ENCODE measurements around the gene DPEP3.
"Not testable (repeated sequence)": the region's sequence is repeated elsewhere in the genome, so short reads cannot be mapped to it uniquely, and the experiment has no call there.

DPEP3 gene

DNA sequence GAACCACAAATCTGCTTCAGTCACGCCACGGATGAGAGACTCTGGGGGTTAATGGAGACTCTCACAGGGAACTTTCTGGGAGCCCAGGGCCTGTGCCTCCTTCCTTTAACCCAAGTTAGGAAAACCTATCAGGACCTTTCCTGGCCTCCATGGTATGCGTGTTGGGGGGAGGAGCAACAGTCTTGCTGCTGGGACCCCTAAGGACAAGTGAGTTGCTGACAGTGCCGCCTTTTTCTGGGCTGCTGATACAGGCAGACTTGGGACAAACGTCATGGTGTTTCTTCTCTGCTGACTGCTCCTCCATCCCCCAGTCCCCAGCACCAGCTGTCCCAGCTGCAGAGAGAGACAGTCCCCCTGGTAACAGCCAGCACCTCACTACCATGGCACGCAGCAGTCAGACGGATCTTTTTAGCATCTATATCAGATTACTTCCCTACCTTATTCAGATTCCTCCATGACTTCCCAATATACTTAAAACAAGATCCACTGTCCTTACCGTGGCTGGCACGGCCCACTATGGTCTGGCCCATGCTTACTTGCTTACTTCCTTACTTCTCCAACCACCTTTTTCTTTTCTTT is 28.9 kb upstream of the DPEP3 start:
- no peak for DNase-seq
- Histone ChIP-seq H3K36me3 (ENCODE audit: control insufficient read depth, insufficient read depth, low read length) (no peaks in the 10 kb centered on the region), H3K4me1 (ENCODE audit: control insufficient read depth, insufficient read depth, low read length, poor library complexity, severe bottlenecking) (peaks cover 18% of the 10 kb centered on the region), H3K4me3 (ENCODE audit: insufficient read depth, low read depth, low read length, poor library complexity, severe bottlenecking) (no peak overlapping the region), H3K9me3 (ENCODE audit: control insufficient read depth, low read length) (no peaks in the 10 kb centered on the region), H3K27me3 (replicated peaks; ENCODE audit: control insufficient read depth, insufficient read depth, low read length, poor library complexity, severe bottlenecking) (no peaks in the 10 kb centered on the region), H3K27ac (ENCODE audit: insufficient read depth, low read length, poor library complexity, severe bottlenecking) (no peak overlapping the region)

DNA sequence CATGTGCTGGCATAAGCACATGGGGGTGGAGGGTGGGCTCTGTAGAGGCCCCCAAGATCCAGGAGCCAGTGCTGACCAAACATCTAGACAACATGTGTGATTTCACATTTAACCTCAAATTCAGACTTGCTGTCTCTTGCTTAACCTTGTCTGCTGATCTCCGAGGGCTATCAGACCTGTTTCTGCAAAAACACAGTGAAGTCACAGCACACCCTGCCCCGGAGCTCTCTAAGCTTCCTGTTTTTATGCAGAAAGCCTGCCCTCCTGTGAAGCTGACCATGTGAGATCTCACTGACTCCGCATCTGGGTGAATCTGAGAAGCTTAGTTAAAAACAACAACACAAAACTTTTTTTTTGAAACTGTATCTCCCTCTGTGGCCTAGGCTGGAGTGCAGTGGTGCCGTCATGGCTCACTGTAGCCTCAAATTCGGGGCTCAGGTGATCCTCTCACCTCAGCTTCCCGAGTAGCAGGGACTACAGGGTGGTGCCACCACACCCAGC is 25.5 kb upstream of the DPEP3 start:
- no peak for DNase-seq

DNA sequence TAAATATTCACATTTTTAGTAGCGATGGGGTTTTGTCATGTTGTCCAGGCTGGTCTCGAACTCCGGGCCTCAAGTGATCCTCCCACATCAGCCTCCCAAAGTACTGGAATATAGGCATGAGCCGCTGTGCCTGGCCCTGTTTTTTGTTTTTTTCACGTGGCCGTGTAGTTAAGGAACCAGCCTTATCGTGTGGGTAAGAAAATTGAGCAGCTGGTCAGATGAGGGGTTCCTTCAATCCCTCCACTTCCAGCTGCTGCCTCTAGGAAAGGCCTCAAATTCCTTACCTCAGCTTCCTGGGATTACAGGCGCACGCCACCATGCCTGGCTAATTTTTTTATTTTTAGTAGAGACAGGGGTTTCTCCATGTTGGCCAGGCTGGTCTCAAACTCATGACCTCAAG is 24.9 kb upstream of the DPEP3 start:
- H3K4me3 ChIP-seq (ENCODE audit: insufficient read depth, low read depth, low read length, poor library complexity, severe bottlenecking): no peak overlapping the region
- H3K4me1 ChIP-seq (ENCODE audit: control insufficient read depth, insufficient read depth, low read length, poor library complexity, severe bottlenecking): peaks cover 34% of the 10 kb centered on the region
- DNase-seq: no peak
- H3K27me3 ChIP-seq (replicated peaks; ENCODE audit: control insufficient read depth, insufficient read depth, low read length, poor library complexity, severe bottlenecking): no peaks in the 10 kb centered on the region
- no peaks in the 10 kb centered on the region for H3K9me3 ChIP-seq (ENCODE audit: control insufficient read depth, low read length)
- H3K36me3 ChIP-seq (ENCODE audit: control insufficient read depth, insufficient read depth, low read length): no peaks in the 10 kb centered on the region
- H3K27ac ChIP-seq (ENCODE audit: insufficient read depth, low read length, poor library complexity, severe bottlenecking): peak overlapping the region; percentile 58

More for the DNA sequence above, 25.5 kb upstream of the DPEP3 start:
- Histone ChIP-seq H3K27me3 (replicated peaks; ENCODE audit: control insufficient read depth, insufficient read depth, low read length, poor library complexity, severe bottlenecking) (no peaks in the 10 kb centered on the region), H3K9me3 (ENCODE audit: control insufficient read depth, low read length) (no peaks in the 10 kb centered on the region), H3K4me1 (ENCODE audit: control insufficient read depth, insufficient read depth, low read length, poor library complexity, severe bottlenecking) (peaks cover 28% of the 10 kb centered on the region), H3K36me3 (ENCODE audit: control insufficient read depth, insufficient read depth, low read length) (no peaks in the 10 kb centered on the region), H3K27ac (ENCODE audit: insufficient read depth, low read length, poor library complexity, severe bottlenecking) (peak overlapping the region; percentile 58), H3K4me3 (ENCODE audit: insufficient read depth, low read depth, low read length, poor library complexity, severe bottlenecking) (no peak overlapping the region)

DNA sequence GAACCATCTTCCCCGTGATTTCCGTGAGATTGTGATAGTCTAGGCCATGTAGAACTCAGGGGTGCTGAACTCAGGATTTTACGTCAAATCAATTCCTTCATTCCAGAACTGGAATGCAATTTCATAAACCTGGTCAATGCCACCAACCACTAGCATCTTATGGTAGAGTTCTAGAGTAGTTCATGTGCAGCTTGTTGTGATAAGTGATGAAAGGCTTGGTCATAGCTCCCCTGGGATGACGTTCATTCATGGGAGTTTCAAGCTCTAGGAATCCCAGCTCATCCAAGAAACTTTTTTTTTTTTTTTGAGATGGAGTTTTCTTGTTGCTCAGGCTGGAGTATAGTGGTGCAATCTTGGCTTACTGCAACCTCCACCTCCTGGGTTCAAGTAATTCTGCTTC is 22.7 kb upstream of the DPEP3 start:
- Histone ChIP-seq H3K27ac (ENCODE audit: insufficient read depth, low read length, poor library complexity, severe bottlenecking) (no peak overlapping the region), H3K4me3 (ENCODE audit: insufficient read depth, low read depth, low read length, poor library complexity, severe bottlenecking) (no peak overlapping the region), H3K4me1 (ENCODE audit: control insufficient read depth, insufficient read depth, low read length, poor library complexity, severe bottlenecking) (peaks cover 46% of the 10 kb centered on the region), H3K9me3 (ENCODE audit: control insufficient read depth, low read length) (no peaks in the 10 kb centered on the region), H3K27me3 (replicated peaks; ENCODE audit: control insufficient read depth, insufficient read depth, low read length, poor library complexity, severe bottlenecking) (no peaks in the 10 kb centered on the region), H3K36me3 (ENCODE audit: control insufficient read depth, insufficient read depth, low read length) (no peaks in the 10 kb centered on the region)
- DNase-seq: no peak

DNA sequence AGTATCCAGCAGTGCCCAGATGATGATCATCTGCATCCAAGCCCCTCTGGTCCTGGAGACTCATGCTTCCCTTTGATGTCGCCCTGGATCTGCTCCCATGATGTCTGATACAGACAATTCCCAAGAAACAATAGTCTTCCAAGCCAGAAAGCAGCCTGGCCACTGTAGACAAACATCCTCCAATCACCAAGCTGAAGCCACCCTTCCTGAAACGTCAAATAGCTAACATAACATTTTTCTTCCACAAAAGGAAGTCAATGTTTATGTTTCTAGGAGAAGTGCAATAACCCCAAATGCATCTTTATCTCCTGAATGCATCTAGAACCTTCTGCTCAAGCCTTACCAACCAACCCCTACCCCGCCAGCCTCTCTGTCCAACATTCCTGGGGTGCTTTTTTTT is 20.2 kb upstream of the DPEP3 start:
- no peak for DNase-seq
- H3K27ac ChIP-seq (ENCODE audit: insufficient read depth, low read length, poor library complexity, severe bottlenecking): peak overlapping the region; percentile 49
- H3K9me3 ChIP-seq (ENCODE audit: control insufficient read depth, low read length): no peaks in the 10 kb centered on the region
- no peaks in the 10 kb centered on the region for H3K27me3 ChIP-seq (replicated peaks; ENCODE audit: control insufficient read depth, insufficient read depth, low read length, poor library complexity, severe bottlenecking)
- no peaks in the 10 kb centered on the region for H3K36me3 ChIP-seq (ENCODE audit: control insufficient read depth, insufficient read depth, low read length)
- peaks cover 42% of the 10 kb centered on the region for H3K4me1 ChIP-seq (ENCODE audit: control insufficient read depth, insufficient read depth, low read length, poor library complexity, severe bottlenecking)
- peak overlapping the region; percentile 33 for H3K4me3 ChIP-seq (ENCODE audit: insufficient read depth, low read depth, low read length, poor library complexity, severe bottlenecking)

DNA sequence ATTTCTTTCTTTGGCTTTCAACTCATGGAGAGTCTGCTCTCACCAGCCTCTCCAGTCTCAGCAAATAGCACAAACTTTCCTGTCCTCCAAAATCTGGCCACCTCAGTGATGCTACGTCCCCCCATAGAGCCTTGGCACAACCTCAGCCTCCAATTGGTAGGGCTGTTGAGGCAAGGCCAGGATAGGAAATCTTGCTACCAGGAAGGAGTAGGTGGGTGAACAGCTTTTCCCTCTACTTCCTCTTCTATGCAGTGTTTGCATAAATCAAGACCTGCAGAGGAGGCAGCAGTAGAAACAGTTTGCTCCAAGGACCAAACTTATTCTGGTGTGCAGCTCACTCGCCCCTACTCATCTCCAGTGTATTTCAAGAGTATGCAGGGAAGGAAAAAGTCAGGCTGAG is 19.7 kb upstream of the DPEP3 start:
- Histone ChIP-seq H3K4me3 (ENCODE audit: insufficient read depth, low read depth, low read length, poor library complexity, severe bottlenecking) (peak overlapping the region; percentile 33), H3K9me3 (ENCODE audit: control insufficient read depth, low read length) (no peaks in the 10 kb centered on the region)

DNA sequence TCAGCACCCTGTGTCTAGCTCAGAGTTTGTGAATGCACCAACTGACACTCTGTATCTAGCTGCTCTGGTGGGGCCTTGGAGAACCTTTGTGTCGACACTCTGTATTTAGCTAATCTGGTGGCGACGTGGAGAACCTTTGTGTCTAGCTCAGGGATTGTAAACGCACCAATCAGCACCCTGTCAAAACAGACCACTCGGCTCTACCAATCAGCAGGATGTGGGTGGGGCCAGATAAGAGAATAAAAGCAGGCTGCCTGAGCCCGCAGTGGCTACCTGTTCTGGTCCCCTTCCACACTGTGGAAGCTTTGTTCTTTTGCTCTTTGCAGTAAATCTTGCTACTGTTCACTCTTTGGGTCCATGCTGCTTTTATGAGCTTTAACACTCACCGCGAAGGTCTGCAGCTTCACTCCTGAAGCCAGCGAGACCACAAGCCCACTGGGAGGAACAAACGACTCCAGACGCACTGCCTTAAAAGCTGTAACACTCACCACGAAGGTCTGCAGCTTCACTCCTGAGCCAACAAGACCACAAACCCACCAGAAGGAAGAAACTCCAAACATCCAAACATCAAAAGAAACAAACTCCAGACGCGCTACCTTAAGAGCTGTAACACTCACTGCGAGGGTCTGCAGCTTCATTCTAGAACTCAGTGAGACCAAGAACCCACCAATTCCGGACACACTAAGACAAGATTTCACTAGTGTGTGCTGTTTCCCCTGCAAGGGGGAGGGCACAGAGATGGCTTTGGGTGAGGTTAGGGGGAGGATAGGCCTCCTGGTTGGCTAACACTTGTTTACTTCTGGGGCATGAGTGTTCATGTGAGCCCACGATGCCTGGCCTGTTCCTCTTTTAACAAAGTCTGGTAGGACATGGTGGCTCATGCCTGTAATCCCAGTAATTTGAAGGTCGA is 18.7 kb upstream of the DPEP3 start, which contains the start of gene DPEP2:
Gene DPEP2 (minus strand): TSS at position 706 of the 910 bp plus-strand sequence. CDS start 6,272 bp downstream, outside the sequence.
- peak within 1 kb of the TSS; percentile 49 for H3K27ac ChIP-seq (ENCODE audit: insufficient read depth, low read length, poor library complexity, severe bottlenecking)
- not testable (repeated sequence) for H3K36me3 ChIP-seq (ENCODE audit: control insufficient read depth, insufficient read depth, low read length); DNase-seq; H3K9me3 ChIP-seq (ENCODE audit: control insufficient read depth, low read length); H3K27me3 ChIP-seq (replicated peaks; ENCODE audit: control insufficient read depth, insufficient read depth, low read length, poor library complexity, severe bottlenecking)
- H3K4me1 ChIP-seq (ENCODE audit: control insufficient read depth, insufficient read depth, low read length, poor library complexity, severe bottlenecking): peaks cover 36% of the 10 kb centered on the region
- H3K4me3 ChIP-seq (ENCODE audit: insufficient read depth, low read depth, low read length, poor library complexity, severe bottlenecking): peak within 1 kb of the TSS; percentile 33

More for the DNA sequence above, 19.7 kb upstream of the DPEP3 start:
- H3K27me3 ChIP-seq (replicated peaks; ENCODE audit: control insufficient read depth, insufficient read depth, low read length, poor library complexity, severe bottlenecking): no peaks in the 10 kb centered on the region
- H3K36me3 ChIP-seq (ENCODE audit: control insufficient read depth, insufficient read depth, low read length): no peaks in the 10 kb centered on the region
- no peak for DNase-seq
- H3K4me1 ChIP-seq (ENCODE audit: control insufficient read depth, insufficient read depth, low read length, poor library complexity, severe bottlenecking): peaks cover 41% of the 10 kb centered on the region
- H3K27ac ChIP-seq (ENCODE audit: insufficient read depth, low read length, poor library complexity, severe bottlenecking): peak overlapping the region; percentile 49

DNA sequence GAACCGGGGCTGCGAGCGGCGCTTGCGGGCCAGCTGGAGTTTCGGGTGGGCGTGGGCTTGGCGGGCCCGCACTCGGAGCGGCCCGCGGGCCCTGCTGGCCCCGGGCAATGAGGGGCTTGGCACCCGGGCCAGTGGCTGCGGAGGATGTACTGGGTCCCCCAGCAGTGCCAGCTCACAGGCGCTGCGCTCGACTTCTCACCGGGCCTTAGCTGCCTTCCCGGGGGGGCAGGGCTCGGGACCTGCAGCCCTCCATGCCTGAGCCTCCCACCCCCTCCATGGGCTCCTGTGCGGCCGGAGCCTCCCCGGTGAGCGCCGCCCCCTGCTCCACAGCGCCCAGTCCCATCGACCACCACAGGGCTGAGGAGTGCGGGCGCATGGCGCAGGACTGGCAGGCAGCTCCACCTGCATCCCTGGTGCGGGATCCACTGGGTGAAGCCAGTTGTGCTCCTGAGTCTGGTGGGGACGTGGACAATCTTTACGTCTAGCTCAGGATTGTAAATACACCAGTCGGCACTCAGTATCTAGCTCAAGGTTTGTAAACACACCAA is 18.0 kb upstream of the DPEP3 start:
- H3K27ac ChIP-seq (ENCODE audit: insufficient read depth, low read length, poor library complexity, severe bottlenecking): not testable (repeated sequence)

DNA sequence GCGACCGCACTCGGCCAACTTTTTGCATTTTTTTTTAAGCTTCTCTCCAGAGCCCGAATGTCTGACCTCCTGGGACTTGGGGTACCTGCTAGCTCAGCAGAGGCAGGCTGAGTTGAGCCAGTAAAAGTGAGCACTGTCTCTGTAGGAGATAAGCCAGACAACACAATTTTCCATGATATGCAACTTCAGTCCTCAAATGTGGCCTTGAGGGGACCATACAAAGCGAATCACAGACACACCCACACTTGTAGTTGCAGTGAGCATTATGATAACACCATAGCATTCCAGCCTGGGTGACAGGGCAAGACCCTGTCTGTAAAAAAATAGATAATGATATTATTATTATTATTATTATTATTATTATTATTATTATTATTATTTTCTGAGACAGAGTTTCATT is 16.4 kb upstream of the DPEP3 start:
- no peak overlapping the region for H3K27ac ChIP-seq (ENCODE audit: insufficient read depth, low read length, poor library complexity, severe bottlenecking)
- H3K4me3 ChIP-seq (ENCODE audit: insufficient read depth, low read depth, low read length, poor library complexity, severe bottlenecking): no peak overlapping the region
- no peak for DNase-seq
- H3K36me3 ChIP-seq (ENCODE audit: control insufficient read depth, insufficient read depth, low read length): peaks cover 4% of the 10 kb centered on the region
- H3K4me1 ChIP-seq (ENCODE audit: control insufficient read depth, insufficient read depth, low read length, poor library complexity, severe bottlenecking): peaks cover 47% of the 10 kb centered on the region
- H3K27me3 ChIP-seq (replicated peaks; ENCODE audit: control insufficient read depth, insufficient read depth, low read length, poor library complexity, severe bottlenecking): no peaks in the 10 kb centered on the region
- H3K9me3 ChIP-seq (ENCODE audit: control insufficient read depth, low read length): no peaks in the 10 kb centered on the region

More for the DNA sequence above, 18.0 kb upstream of the DPEP3 start:
- H3K36me3 ChIP-seq (ENCODE audit: control insufficient read depth, insufficient read depth, low read length); DNase-seq; H3K4me3 ChIP-seq (ENCODE audit: insufficient read depth, low read depth, low read length, poor library complexity, severe bottlenecking); H3K9me3 ChIP-seq (ENCODE audit: control insufficient read depth, low read length); H3K27me3 ChIP-seq (replicated peaks; ENCODE audit: control insufficient read depth, insufficient read depth, low read length, poor library complexity, severe bottlenecking): not testable (repeated sequence)
- peaks cover 42% of the 10 kb centered on the region for H3K4me1 ChIP-seq (ENCODE audit: control insufficient read depth, insufficient read depth, low read length, poor library complexity, severe bottlenecking)

DNA sequence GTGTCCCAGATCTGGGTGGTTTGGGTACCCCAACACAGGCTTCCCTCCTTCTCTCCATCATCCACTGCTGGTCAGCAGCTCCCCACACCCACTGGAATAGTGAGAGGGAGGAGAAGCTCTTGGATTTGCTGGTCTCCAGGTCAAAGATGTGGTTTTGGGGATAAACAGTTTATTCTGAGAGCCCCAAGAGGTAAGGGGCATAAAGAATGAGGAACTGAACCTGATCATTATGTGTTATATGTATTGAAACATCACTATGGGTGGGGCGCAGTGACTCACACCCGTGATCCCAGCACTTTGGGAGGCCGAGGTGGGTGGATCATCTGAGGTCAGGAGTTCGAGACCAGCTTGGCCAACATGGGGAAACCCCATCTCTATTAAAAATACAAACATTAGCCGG is 15.1 kb upstream of the DPEP3 start:
- H3K4me1 ChIP-seq (ENCODE audit: control insufficient read depth, insufficient read depth, low read length, poor library complexity, severe bottlenecking): peaks cover 35% of the 10 kb centered on the region
- DNase-seq: no peak

More for the DNA sequence above, 15.1 kb upstream of the DPEP3 start:
- no peak overlapping the region for H3K4me3 ChIP-seq (ENCODE audit: insufficient read depth, low read depth, low read length, poor library complexity, severe bottlenecking)
- H3K27me3 ChIP-seq (replicated peaks; ENCODE audit: control insufficient read depth, insufficient read depth, low read length, poor library complexity, severe bottlenecking): no peaks in the 10 kb centered on the region
- H3K27ac ChIP-seq (ENCODE audit: insufficient read depth, low read length, poor library complexity, severe bottlenecking): peak overlapping the region; percentile 10
- H3K36me3 ChIP-seq (ENCODE audit: control insufficient read depth, insufficient read depth, low read length): peaks cover 6% of the 10 kb centered on the region
- H3K9me3 ChIP-seq (ENCODE audit: control insufficient read depth, low read length): no peaks in the 10 kb centered on the region

All from effector memory CD4-positive, alpha-beta T cell (primary cell).